GM20000 (cell line): ENCODE data around the gene COLEC12.
"Not testable (repeated sequence)": the region's sequence is repeated elsewhere in the genome, so short reads cannot be mapped to it uniquely, and the experiment has no call there.

ENCODE experiments used
- DNase-seq: peaks from one replicate; pipeline ENCODE4 v3.0.0; 2012; ENCODE audit warnings: low spot score
- TF ChIP-seq, protein P1 (sequence below): IDR thresholded peaks from 2 replicates; pipeline ENCODE4 v1.5.1; 2012; ENCODE audit warnings: mild to moderate bottlenecking, control low read depth; ENCODE audit errors: extremely low read depth, missing control alignments

COLEC12 gene

DNA sequence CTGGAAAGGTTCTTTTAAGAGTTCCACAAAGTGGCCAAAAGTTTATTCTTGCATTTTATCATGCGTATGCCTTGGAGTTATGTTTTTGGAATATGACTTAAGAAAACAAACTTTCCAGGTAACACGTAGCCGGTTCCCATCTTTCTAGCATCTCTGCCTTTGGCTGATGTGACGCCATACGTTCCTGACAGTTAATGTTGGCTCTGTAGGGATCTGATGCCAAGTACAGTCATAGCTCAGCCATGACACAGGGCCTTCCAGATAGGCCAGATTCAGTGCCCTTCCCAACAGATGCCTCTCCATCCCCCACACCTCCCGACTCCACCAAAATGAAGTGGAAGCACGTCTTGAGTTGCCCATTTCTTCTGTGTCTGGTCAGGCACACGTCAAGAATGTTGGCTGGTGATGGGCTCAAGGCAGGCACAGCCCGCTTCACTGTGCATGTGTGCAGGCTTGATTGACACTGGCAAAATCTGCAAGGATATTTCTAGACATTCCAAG lies 181.7 kb downstream of the COLEC12 start:
- DNase-seq, result no peak
- TF ChIP-seq, protein P1, sequence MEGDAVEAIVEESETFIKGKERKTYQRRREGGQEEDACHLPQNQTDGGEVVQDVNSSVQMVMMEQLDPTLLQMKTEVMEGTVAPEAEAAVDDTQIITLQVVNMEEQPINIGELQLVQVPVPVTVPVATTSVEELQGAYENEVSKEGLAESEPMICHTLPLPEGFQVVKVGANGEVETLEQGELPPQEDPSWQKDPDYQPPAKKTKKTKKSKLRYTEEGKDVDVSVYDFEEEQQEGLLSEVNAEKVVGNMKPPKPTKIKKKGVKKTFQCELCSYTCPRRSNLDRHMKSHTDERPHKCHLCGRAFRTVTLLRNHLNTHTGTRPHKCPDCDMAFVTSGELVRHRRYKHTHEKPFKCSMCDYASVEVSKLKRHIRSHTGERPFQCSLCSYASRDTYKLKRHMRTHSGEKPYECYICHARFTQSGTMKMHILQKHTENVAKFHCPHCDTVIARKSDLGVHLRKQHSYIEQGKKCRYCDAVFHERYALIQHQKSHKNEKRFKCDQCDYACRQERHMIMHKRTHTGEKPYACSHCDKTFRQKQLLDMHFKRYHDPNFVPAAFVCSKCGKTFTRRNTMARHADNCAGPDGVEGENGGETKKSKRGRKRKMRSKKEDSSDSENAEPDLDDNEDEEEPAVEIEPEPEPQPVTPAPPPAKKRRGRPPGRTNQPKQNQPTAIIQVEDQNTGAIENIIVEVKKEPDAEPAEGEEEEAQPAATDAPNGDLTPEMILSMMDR, result no peak

DNA sequence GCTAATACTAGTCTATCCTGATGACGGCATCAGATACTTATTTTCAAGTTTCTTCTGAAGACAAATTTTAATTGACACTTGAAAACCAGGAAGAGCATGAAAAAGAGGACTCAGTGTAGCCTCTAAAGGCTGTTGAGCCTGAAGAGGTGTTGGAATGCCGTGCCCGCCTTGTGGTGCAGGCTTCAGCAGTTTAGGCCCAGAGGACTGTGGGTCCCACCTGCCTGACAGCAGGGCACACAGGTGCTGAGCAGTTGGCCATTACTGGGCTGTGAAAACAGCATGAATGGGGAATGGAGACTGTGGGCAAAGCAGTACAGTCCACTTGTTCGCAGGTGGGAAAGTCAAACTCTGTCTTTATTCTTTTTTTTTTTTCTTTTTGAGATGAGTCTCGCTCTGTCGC lies 182.9 kb downstream of the COLEC12 start:
- DNase-seq, result no peak
- TF ChIP-seq, protein P1, result no peak

DNA sequence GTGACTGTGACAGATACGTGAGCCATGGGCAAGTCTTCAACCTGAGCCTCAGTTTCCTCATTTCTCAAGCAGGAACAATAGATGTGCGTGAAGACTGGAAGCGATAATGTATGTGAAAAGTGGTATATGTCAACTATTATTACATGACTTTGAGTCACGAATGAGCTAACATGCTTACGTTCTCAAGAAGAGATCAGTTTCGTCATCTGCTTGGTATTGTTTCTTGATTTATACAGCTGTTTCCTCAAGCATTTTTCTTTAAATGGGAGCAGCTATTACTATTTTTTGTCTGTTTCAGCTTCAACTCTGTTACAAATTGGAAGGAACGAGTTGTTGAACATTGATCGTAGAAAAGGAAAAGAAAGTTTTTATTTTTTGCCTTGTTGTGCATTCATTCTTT lies 184.1 kb downstream of the COLEC12 start:
- DNase-seq, result no peak
- TF ChIP-seq, protein P1, result no peak

DNA sequence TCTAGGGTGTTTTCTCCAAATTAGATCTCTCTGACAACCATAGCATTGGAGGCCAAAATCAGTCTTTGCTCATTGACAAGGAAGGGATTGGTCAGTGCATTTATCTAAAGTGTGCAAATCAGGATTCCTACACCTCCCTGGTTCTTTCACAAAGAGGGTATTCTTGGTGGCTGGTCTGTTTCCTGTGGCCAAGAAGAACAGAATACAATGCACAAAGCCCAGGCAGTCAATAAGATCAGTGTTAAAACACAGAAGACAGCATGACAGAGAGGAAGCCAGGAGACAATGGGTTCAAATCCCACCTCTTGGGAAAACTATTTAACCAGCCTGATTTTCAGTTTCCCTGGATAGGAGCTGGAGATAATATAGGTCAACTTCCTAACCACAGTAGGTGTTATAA lies 186.6 kb downstream of the COLEC12 start:
- no peak for DNase-seq
- TF ChIP-seq, protein P1, result no peak

DNA sequence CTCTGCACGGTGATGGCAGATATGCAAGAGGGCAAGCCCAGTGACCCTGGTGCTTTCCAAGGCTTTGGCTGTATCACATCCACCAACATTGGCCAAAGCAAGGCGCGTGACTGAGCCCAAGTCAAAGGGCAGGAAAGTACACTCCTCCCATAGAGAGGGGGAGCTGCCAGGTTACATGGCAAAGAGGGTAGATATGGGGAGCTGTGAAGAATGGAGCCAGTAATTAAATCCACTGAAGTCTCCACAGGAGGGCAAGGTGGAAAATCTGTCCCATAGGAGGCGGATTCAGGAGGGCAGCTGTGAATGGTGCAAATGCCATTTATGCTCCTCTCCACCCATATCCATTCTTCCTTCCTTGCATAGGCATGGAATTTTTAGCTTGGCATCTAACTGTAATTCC lies 188.1 kb downstream of the COLEC12 start:
- TF ChIP-seq, protein P1, result no peak
- no peak for DNase-seq

DNA sequence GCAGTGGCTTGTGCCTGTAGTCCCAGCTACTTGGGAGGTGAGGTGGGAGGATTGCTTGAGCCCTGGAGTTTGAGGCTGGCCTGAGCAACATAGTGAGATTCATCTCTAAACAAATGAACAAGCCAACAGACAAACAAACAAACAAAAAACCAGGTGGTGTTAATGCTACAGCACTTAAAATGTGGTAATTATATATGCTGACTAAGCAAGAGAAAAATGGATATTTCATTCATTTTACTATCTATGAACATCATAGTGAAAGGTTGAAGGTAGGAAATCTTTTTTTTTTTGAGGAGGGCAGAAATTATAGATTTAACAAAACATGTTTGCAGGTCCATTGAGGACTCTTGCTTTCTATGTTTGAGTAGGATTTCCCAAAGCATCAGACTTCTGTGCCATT lies 190.5 kb downstream of the COLEC12 start:
- no peak for DNase-seq
- TF ChIP-seq, protein P1, result no peak

DNA sequence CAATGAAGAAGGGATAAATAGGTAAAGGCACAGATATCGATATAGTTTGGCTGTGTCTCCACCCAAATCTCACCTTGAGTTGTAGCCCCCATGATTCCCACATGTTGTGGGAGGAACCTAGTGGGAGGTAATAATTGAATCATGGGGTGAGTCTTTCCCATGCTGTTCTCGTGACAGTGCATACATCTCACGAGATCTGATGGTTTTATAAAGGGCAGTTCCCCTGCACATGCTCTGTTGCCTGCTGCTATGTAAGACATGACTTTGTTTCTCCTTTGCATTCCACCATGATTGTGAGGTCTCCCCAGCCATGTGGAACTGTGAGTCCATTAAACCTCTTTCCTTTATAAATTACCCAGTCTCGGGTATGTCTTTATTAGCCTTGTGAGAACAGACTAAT lies 192.4 kb downstream of the COLEC12 start:
- DNase-seq, result not testable (repeated sequence)

DNA sequence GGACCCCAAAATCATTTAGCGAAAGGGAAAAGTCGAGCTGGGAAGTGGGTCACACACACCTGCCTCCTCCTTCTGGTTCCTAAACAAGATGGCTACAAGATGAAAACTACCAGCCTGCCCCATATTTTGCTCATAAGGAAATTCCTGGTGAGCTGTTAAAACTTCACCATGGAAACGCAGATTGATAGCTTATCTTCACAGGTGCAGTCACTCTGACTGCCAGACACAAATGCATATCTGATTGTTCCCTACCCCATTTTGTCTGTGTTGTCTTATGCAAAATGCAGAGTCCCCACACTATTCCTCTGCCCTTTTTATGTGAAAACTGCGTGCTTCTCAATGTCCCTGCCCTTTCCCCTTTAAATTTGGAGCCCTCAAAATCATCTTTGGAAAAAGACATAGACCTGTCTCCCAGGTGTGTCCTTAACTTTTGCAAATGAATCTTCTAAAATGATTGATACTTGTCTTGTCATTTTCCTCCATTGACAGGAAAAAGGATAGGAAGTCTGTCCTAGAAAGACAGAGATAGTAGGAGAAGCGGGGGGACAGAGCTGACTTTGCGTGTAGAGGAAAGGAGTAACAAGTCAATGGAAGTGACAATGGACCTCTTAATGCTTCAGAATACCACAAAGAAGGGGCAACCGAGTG lies 193.8 kb downstream of the COLEC12 start:
- DNase-seq, result no peak
- TF ChIP-seq, protein P1, result no peak
